ENCODE results near the gene FAM76B. TPM values are rescaled to one million over a fixed set of nuclear protein-coding genes. Genes with fewer than 3 reads are reported as not detected.

Gene FAM76B
- total RNA-seq, 6 donors from 2014 or later = 16.2 to 82.8 (median 25.4) TPM

DNA sequence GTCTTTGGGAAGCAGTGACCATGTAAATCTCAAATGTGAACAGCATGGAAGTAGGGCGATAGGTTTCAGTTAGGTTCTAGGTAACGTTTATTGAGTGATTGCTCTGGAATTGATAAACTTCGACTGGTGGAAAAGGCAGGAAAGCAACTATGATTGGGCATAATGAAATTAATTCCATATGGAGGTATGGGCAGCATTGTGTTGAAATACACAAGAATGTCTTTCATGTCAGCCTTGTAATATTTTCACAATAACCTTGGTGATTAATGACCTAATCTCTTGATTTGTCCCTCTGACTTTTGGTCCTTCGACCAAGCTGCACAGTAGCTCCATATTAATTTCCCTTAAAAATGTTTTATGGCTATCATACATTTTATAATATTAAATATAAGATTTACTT, 3.5 kb upstream of the FAM76B start:
- no peaks in the 10 kb centered on the region for H3K9me3 ChIP-seq
- 90 to 96% methylated on average over 4 of the region's 4 CpGs for WGBS, 2 donors
- ATAC-seq (ENCODE audit: low FRiP score in 2 of 2) = no peak
- no peak overlapping the region for H3K27ac ChIP-seq
- TF ChIP-seq, protein P1, sequence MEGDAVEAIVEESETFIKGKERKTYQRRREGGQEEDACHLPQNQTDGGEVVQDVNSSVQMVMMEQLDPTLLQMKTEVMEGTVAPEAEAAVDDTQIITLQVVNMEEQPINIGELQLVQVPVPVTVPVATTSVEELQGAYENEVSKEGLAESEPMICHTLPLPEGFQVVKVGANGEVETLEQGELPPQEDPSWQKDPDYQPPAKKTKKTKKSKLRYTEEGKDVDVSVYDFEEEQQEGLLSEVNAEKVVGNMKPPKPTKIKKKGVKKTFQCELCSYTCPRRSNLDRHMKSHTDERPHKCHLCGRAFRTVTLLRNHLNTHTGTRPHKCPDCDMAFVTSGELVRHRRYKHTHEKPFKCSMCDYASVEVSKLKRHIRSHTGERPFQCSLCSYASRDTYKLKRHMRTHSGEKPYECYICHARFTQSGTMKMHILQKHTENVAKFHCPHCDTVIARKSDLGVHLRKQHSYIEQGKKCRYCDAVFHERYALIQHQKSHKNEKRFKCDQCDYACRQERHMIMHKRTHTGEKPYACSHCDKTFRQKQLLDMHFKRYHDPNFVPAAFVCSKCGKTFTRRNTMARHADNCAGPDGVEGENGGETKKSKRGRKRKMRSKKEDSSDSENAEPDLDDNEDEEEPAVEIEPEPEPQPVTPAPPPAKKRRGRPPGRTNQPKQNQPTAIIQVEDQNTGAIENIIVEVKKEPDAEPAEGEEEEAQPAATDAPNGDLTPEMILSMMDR (IDR thresholded peaks at IDR 0.05) = no peak
- H3K36me3 ChIP-seq = no peaks in the 10 kb centered on the region
- no peak for DNase-seq
- peaks cover 18 to 26% (median 20%) of the 10 kb centered on the region in 4 donors for H3K4me1 ChIP-seq
- H3K27me3 ChIP-seq = no peaks in the 10 kb centered on the region
- H3K4me3 ChIP-seq = no peak overlapping the region

DNA sequence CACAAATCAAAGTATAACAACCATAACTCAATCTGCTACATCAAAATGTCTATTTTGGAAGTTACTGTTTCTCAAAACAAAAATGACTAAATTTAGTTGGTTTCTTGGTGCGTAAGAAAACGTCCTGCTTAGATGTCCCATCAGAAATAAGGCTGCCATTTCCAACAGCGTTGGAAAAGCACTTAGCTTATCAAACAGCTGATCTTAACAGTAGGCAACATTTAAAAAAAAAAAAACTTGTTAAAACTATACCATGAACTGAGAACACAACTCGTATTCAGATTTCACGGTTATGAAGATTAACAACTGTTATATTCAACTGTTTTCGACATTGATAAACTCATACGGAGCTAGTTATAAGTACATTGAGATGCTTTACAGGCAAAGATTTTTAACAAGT, 3.1 kb upstream of the FAM76B start:
- Histone ChIP-seq H3K36me3 (no peaks in the 10 kb centered on the region), H3K27ac (no peak overlapping the region), H3K27me3 (no peaks in the 10 kb centered on the region), H3K9me3 (no peaks in the 10 kb centered on the region), H3K4me3 (no peak overlapping the region), H3K4me1 (peaks cover 20 to 30% (median 24%) of the 10 kb centered on the region in 4 donors)
- ATAC-seq (ENCODE audit: low FRiP score in 2 of 2) (no peak), DNase-seq (no peak)
- TF ChIP-seq EP300 (IDR thresholded peaks at IDR 0.05) (no peak), POLR2A (IDR thresholded peaks at IDR 0.05) (no peak), POLR2AphosphoS5 (IDR thresholded peaks at IDR 0.05) (no peak)
- TF ChIP-seq, protein P1 (IDR thresholded peaks at IDR 0.05) = no peak
- 90 to 93% methylated on average over 7 of the region's 7 CpGs for WGBS, 2 donors

DNA sequence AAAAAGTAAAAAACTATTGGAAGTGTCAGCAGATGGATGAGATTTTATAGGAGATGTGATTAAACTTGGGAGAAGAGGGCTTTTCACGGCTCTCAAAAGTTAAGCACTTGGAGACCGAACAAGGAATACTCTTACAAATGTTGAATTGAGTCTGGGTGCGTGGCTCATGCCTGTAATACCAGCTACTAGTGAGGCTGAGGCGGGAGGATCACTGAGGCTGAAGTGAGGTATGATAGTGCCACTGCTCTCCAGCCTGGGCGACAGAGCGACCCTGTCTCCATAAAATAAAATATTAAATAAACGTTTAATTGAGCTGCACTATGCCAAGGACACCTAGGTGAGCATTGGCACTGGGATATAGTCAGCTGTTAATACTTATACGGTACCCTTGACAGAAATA, 2.6 kb upstream of the FAM76B start:
- DNase-seq = no peak
- TF ChIP-seq, protein P1 (IDR thresholded peaks at IDR 0.05) = no peak
- TF ChIP-seq EP300 (IDR thresholded peaks at IDR 0.05) (no peak), POLR2A (IDR thresholded peaks at IDR 0.05) (no peak), POLR2AphosphoS5 (IDR thresholded peaks at IDR 0.05) (no peak)
- ATAC-seq (ENCODE audit: low FRiP score in 2 of 2) = no peak
- no peak overlapping the region for H3K27ac ChIP-seq
- no peaks in the 10 kb centered on the region for H3K9me3 ChIP-seq
- 73 to 84% methylated on average over 8 of the region's 8 CpGs for WGBS, 2 donors
- H3K27me3 ChIP-seq = no peaks in the 10 kb centered on the region
- peak overlapping the region in 1 of 4 donors; percentile 72 for H3K4me3 ChIP-seq
- H3K4me1 ChIP-seq = peaks cover 20 to 31% (median 24%) of the 10 kb centered on the region in 4 donors
- peaks cover 0 to 3% (median 0%) of the 10 kb centered on the region in 4 donors for H3K36me3 ChIP-seq

DNA sequence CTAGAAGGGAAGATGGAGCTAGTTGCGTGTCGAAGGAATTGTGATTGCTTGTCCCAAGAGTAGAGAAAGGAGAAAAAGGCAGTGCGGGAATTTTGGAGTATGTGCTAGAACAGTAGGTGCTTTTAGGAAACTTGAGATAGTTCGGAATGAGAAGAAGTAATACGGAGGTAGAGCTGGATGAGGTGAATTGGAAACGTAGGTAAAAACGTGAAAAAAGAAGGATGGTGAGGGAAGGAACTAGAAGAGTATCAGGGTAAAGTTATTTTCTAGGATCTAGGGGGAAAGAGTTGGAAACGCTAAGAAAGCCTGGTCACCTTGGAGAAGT, 2.1 kb upstream of the FAM76B start:
- 45 to 46% methylated on average over 8 of the region's 8 CpGs for WGBS, 2 donors
- ATAC-seq (ENCODE audit: low FRiP score in 2 of 2) = no peak
- H3K4me1 ChIP-seq = peaks cover 20 to 31% (median 24%) of the 10 kb centered on the region in 4 donors
- no peak for TF ChIP-seq EP300 (IDR thresholded peaks at IDR 0.05)
- no peak for TF ChIP-seq POLR2AphosphoS5 (IDR thresholded peaks at IDR 0.05)
- no peak for TF ChIP-seq POLR2A (IDR thresholded peaks at IDR 0.05)
- TF ChIP-seq, protein P1 (IDR thresholded peaks at IDR 0.05) = no peak
- H3K27me3 ChIP-seq = no peaks in the 10 kb centered on the region
- no peak for DNase-seq
- no peaks in the 10 kb centered on the region for H3K9me3 ChIP-seq
- H3K4me3 ChIP-seq = peak overlapping the region in 3 of 4 donors; percentile 72 to 74 (median 73)
- H3K36me3 ChIP-seq = peaks cover 0 to 9% (median 0%) of the 10 kb centered on the region in 4 donors
- peak overlapping the region in 2 of 4 donors; percentile 97 to 99 for H3K27ac ChIP-seq

DNA sequence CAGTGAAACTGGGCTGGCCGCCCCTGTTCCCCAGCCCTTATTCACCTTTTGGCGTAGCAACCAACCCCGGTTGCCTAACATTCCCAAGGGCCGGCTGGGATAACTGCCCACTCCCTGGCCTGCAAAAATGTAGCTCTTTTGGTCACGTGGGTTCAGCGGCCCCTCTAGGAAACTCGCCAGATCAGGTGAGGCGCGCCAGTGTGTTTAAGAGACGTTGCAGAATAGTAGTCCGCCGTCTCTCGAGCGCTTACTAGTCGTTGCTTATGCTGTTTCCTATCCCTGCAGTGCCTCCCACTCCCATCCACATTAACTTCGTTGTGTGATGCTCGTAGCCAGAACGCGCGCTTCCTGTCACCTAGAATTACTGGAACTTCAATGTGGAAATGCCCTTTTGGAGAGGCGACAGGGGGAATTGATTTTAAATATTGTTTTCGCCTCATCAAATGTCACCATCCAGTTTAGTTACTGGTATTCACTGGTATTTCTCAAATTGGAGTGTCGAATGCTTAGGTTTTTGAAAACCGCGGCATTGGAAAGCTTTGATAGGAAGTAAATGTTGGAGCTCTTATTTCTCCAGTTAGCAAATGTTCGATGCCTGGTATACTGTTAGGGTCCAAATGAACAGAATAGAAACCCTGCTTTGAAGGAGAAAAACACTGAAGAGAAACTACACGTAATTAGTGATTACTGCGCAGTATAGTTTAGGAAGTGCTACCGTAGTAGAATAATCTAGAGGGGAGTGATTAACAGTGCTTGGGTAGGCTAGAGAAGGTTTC, 1.5 kb upstream of the FAM76B start:
- Histone ChIP-seq H3K27me3 (no peaks in the 10 kb centered on the region), H3K4me1 (peaks cover 20 to 31% (median 24%) of the 10 kb centered on the region in 4 donors), H3K4me3 (peak overlapping the region; percentile 72 to 94 (median 74)), H3K36me3 (peaks cover 0 to 14% (median under 1%) of the 10 kb centered on the region in 4 donors), H3K9me3 (no peaks in the 10 kb centered on the region), H3K27ac (peak overlapping the region; percentile 97 to 100 (median 98))
- 4% methylated on average over 21 to 29 of the region's 29 CpGs for WGBS, 2 donors
- TF ChIP-seq EP300 (IDR thresholded peaks at IDR 0.05) (no peak), POLR2AphosphoS5 (IDR thresholded peaks at IDR 0.05) (peak in 1 of 2 donors; percentile 58)
- ATAC-seq (ENCODE audit: low FRiP score in 2 of 2) = peak; percentile 5 to 54
- DNase-seq = peak in 1 of 2 donors; percentile 90

All from upper lobe of left lung (tissue), 6 donors.